GM19238 (cell line): Measurements from ENCODE around the gene TBC1D30.
A peak's percentile ranks its signal among the peaks of the same experiment; 100 is the strongest.
"Not testable (repeated sequence)": the region's sequence is repeated elsewhere in the genome, so short reads cannot be mapped to it uniquely, and the experiment has no call there.

Experiments used
- DNase-seq: peaks from one replicate; pipeline ENCODE4 v3.0.0; 2011; ENCODE audit warnings: low spot score; ENCODE audit not compliant: insufficient read length

TBC1D30 gene, protein sequence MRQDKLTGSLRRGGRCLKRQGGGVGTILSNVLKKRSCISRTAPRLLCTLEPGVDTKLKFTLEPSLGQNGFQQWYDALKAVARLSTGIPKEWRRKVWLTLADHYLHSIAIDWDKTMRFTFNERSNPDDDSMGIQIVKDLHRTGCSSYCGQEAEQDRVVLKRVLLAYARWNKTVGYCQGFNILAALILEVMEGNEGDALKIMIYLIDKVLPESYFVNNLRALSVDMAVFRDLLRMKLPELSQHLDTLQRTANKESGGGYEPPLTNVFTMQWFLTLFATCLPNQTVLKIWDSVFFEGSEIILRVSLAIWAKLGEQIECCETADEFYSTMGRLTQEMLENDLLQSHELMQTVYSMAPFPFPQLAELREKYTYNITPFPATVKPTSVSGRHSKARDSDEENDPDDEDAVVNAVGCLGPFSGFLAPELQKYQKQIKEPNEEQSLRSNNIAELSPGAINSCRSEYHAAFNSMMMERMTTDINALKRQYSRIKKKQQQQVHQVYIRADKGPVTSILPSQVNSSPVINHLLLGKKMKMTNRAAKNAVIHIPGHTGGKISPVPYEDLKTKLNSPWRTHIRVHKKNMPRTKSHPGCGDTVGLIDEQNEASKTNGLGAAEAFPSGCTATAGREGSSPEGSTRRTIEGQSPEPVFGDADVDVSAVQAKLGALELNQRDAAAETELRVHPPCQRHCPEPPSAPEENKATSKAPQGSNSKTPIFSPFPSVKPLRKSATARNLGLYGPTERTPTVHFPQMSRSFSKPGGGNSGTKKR

DNA sequence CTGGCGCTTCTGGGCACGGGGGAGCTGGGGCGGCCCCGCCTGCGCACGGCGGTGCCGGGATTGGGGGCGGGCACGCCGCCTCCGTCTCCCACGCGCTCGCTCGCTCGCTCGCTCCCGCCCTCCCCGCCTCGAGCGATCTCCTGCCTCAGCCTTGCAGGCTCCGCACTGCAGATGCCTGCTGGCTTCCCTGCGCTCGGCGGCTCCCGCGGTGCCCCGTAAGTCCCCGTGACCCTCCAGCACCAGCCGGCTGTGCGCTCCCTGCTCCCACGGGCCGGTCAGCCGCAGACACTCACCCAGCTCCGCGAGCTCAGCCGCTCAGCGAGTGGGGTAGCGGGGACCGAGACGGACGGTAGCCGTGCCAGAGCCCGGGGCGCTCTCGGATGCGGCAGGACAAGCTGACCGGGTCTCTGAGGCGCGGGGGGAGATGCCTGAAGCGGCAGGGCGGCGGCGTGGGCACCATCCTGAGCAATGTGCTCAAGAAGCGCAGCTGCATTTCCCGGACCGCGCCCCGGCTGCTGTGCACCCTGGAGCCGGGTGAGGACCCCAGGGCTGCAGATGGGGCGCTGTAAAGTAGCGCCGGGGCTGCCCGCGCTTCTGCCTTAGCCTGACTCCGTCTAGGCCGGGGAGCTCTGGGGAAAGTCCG is at the start of gene TBC1D30:
Gene TBC1D30 (plus strand): TSS at position 148 of the 643 bp plus-strand sequence. CDS start 233 bp downstream, at position 381.
- DNase-seq: no peak

DNA sequence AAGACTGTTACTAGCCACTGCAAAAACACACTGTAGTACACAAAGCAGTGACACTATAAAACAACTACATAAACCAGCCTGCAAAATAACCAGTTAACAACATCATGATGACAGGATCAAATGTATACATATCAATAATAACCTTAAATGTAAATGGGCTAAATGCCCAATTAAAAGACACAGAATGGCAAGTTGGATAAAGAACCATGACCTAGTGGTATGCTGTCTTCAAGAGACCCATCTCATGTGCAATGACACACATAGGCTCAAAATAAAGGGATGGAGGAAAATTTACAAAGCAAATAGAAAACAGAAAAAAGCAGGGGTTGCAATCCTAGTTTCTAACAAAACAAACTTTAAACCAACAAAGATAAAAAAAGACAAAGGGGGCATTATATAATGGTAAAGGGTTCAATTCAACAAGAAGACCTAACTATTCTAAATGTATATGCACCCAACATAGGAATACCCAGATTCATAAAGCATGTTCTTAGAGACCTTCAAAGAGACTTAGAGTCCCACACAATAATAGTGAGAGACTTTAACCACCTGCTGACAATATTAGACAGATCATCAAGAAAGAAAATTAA is 49.2 kb upstream of the TBC1D30 start:
- not testable (repeated sequence) for DNase-seq

DNA sequence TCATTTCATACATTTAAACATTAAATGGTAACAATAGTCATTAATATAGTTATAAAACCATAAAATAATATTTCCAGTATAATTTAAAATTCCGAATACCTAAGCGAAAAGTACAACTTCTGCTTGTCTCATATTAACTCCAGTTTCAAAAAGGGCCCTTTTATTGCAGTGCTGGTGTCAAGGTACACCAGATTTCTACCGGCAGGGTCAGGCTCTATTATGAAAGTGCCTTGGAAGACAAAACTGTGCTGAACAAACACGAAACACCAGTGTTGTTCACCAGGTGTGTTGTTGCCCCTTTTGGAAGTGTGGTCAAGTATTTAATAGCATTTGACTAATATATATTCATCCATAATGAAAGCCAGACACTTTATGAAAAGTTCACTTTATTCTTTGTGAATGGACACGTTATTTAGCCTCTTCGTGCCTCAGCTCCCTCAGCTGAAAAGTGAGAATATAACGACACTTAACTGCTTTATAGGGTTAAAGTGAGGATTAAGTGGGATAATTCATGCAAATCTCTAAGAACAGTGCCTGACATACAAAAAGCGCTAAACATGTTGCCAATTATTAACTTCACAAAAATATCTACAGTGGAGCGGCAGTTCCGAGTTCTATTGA is 45.0 kb upstream of the TBC1D30 start:
- no peak for DNase-seq

DNA sequence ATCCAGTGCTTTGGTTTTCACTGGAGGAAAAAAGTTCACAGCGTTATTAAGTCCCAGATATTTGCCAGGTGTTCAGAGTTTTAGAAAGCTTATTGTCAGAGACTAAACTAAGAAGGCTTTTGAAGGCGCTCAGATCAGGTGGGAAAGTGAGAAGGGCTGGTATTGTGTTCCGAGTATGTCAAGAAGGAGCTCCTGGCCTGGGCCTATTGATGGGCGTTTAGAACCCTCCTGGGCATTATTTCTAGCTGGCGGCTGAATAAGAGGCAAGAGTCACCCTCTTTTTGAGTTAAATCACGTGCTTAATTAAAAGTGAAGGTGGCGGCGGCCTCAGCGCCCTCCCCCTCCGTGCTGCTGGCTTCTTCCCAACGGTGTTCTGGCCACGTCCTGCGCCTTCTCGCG is 44.3 kb upstream of the TBC1D30 start:
- no peak for DNase-seq

DNA sequence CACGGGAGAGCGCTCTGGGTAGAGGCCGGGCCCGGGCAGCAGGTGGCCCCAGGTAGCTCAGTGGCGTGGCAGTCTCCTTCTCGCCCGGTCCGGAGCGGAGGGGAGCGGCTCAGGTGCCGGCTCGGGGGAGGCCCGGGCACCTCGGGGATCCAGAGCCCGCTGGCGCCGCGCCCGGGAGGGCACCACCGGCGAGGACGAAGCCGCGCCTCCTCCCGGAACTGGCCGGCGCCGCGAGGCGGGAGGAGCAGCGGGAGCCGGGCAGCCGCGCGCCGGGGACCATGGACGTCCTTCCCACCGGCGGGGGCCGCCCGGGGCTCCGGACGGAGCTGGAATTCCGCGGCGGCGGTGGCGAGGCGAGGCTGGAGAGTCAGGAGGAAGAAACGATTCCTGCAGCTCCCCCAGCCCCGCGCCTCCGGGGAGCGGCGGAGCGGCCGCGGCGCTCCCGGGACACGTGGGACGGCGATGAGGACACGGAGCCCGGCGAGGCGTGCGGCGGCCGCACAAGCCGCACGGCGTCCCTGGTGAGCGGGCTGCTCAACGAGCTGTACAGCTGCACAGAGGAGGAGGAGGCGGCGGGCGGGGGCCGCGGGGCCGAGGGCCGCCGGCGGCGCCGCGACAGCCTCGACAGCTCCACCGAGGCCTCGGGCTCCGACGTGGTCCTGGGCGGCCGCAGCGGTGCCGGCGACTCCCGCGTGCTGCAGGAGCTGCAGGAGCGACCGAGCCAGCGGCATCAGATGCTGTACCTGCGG is 43.7 kb upstream of the TBC1D30 start:
- DNase-seq: no peak

DNA sequence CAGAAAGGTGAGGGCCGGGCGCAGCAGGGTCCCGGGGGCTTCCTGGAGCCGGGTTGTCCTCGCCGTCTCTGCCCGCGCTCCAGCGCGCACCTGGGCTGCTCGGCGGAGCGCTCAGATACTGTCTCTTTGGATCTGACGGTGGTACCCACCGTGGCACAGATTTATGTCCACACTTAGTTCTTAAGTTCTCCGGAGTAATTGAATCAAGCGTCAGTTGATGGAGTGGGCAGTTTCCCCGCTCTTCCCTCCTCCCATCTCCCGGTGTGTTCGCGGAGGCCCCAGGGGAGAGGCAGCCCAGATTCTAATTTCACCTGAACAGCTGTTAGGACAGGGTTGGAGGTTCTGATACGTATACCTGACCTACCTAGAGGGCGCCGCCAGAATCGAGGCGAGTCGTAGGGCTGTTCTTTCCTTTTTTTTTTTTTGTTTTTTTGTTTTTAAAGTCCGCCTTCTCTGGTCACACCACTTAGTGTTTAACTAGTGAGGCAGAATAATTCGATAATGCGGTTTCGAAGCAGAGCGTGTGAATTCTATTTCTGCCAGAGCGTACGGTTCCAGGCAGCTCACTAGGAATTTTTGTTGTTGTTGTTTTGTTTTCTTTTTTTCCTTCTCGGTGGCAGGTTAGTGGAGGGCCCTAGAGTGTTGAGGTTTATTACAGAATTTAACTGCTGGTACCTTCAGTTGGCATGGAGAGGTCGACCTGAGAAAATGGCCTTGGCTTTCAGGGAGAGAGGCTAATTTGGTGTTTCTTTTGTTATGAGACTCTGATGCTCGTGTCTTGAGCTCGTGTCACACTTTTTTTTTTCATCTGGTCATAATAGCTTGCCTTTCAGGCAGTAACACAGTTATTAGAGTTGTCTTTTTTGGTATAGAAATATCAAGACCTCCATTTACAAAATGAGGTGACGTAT is 42.9 kb upstream of the TBC1D30 start:
- no peak for DNase-seq

DNA sequence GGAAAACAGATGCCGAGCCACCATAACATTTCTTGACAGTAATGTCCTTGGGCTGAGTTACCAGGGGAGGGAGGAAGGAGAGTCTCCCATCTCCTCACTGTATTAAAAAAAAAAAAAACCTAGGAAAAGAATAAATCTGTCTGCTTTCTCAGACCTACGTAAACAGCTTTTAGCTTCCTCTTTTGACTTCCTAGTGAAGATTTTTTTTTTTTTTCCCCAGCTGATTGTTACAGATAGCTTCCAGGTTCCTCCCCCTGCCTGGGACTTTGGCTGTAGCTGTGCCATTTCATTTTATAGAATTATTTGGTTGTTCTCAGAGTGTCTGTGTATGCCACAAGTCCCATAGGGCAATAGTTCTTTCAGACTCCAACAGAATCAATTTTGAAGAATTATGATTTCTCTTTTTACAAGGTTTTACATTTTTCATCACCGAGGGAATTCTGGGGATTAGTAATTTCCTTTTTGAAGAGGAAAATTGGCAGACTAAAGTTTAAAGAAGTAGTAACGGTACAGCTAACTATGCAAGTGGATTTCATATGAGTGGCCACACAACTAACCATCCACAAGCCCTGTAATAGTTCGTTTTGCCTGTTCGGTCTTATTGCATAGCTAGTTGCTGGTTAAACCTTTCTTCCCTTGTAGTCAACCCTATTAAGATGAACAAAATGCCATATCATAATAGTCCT is 42.1 kb upstream of the TBC1D30 start:
- no peak for DNase-seq

DNA sequence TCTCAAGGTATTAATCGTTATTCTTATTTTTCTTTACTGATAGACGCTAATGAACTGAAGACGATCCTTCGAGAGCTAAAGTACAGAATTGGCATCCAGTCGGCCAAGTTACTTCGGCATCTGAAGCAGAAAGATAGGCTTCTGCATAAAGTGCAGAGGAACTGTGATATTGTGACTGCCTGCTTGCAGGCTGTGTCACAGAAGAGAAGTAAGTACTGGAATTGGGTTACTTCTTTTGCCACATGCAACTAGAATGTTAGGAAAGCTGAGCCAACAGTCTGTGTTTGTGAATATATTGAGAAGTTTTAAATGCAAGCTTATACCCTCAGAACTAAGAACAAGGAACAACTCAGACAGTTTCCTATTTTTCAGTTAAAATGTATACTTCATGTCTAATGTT is 38.6 kb upstream of the TBC1D30 start:
- DNase-seq: no peak

DNA sequence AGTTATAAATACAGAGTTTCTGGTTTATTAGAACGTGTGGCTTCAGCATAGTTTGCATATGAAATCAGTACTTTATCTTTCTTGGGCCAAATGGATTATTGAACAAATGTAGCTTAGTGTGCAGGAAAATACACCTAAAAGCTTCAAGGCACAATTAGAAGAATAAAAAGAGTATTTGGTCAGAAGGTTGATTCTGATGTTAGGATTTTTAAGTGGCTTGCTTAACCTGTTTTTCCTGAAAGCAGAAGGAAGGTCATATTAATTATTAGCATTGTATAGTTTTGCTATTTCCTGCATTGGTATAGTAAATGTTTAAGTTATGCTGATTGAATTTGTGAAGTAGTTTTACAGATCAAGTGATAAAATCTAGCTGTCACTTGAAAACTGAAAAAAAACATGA is 34.3 kb upstream of the TBC1D30 start:
- no peak for DNase-seq

DNA sequence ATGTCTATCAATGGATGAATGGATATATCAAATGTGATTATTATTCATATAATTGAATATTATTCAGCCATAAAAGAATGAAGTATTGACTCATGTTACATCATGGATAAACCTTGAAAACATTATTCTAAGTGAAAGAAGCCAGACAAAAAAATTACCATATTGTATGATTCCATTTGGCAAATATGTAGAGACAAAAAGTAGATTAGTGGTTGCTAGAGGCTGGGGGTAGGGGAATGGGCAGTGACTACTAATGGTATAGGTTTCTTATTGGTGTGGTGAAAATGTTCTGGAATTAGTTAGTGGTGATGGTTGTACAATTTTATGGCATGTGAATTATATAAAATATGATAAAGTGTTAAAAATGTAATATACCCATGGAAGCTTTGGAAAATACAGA is 33.4 kb upstream of the TBC1D30 start:
- no peak for DNase-seq

DNA sequence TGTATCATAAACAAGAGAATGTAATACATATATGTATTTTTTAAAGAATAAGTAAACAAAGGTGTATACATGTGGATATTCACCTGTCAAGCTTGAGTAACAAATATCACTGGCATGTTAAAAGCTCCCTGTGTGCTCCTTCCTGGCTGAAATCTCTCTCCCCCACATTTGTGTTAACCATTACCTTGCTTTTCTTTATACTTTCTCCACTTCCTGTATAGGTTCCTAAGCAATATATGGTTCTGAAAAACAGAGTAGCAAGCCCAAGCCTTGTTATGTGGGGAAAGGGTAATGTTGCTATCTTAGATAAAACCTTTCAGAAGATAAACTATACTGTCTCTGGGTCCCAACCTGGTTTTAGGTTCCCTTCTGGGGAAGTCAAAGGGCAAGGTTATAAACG is 32.3 kb upstream of the TBC1D30 start:
- DNase-seq: no peak

DNA sequence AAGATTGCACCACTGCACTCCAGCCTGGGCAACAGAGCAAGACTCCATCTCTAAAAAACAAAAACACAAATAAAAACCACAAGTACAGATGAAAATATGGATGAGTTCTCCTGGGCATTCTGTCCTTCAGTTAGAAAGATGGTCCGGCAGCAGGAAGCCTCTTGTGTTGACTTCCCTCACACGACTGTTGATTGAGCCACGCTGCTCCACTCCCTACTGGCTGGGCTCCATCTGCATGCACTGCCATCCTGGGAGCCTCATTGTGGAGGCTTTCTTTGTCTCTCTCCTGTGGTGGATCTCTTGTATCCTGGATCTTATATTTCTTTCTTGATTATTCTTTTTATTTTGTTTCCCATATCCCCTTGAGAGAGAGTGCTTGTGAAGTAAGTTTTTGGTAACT is 30.8 kb upstream of the TBC1D30 start:
- no peak for DNase-seq

DNA sequence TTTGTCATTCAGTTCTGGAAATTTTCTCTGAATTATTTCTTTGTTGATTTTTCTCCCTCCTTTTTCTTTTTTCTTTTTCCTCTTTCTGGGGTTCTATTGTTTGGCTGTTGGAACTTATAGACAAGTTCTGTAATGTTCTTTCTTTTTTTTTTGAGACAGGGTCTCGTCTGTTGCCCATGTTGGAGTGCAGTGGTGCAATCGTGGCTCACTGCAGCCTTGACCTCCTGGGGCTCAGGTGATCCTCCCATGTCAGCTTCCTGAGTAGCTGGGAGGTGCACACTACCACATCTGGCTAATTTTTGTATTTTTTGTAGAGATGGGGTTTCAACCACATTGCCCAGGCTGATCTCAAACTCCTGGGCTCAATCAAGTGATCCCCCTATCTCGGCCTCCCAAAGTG is 30.1 kb upstream of the TBC1D30 start:
- no peak for DNase-seq

DNA sequence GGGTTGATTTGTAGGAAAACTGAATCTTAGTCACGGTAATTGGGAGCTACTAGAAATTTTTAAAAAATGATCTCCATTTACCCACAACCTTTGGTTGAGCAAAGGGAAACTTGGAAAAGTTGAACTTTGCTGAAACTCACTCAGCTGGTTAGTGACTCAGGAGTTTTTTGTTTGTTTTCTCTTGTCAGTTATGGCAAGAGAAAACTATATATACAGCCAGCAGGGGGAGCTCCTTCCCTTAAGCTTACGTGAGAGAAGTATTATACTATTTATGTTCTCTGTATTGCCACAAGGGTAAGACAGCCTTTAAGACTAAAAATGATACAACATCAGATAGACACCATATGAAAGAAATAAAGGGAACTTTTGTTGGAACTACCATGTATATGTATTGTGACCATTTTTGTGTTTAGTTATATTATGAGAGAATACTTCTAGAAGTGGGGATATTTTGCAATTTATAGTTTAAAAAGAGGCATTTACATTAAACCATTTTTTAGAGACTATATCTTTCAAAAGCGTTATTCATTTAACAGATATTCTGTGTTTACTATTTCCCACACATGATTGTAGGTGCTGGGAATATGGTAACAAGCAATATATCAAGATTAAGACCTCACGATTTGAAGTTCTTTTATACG is 28.1 kb upstream of the TBC1D30 start:
- DNase-seq: peak; percentile 31

DNA sequence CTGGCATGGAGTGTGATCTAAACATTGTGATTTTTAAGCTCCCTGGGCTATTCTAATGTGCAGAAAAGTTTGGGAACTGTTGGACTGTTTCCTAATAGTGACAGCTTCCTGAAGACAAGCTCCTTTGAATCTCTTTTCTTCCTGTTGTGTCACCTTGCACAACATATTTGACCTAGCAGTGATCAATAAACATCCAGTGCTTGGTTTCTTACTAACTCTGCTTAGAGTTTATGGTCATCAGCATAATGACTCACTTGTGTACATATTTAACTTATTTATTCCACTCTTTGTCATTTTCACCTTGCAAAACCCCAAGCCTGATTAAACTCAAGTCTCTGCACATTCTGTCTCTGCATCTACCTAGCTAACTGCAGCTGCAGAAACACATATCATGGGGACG is 27.3 kb upstream of the TBC1D30 start:
- DNase-seq: no peak

DNA sequence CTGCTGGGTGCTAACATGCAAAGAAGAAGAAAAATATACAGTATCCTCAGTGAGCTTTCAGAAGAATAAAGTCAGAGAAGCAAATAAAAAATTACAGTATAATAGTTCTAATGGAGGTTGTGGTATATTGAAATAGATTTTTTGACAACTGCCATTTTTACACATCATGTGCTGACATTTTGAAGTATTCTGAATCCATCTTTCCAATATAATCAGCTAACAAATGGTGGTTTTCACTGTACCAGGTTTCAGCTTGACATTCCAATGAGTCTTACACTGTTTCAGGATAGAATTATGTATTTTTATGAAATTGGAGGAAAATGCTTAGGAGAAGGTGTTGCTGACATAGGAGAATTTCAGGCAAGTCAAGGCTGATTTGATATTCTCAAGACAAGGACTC is 26.3 kb upstream of the TBC1D30 start:
- DNase-seq: no peak

DNA sequence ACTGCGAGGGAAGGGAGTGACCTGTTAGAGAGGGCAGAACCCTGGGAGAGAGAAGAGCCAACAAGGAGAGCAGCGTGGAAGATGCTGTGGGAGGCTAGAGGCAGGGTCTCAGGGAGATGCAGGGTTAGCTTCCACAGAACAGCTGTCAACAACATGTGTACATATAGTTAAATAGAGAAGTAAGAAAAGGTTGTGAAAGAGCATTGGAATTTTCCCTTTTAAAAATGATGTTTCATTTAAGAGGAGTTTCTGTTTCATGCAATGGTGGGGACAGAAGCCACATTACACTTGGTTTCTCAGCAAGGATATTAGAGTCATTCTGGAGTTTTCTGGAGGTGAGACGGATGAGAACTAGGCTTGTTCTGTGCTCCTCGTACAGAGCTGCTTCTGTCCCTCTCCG is 23.8 kb upstream of the TBC1D30 start:
- no peak for DNase-seq

DNA sequence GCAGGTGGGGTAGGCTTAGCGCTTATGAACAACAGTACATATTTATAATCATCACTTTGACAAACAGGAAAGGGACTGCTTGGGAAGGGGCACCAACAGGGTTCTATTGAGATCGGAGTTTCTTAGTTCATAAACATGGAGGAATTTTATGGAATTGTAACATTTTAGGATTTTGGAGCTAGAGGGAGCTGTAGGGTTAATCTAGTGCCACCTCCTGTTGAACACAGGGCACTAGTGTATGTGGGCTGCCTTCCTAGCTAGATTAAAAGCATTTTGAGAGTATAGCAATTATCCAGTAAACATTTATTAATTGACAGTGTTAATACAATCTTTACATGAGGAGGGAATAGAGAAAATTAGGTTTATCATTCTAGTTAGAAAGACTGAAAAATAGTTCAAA is 23.1 kb upstream of the TBC1D30 start:
- DNase-seq: no peak
